Gastrocnemius medialis (tissue), 4 donors: Measurements from ENCODE around the gene MYMX. TPM values are rescaled to one million over a fixed set of nuclear protein-coding genes. Genes with fewer than 3 reads are reported as not detected.

Experiments
- ATAC-seq, 2 donors: fragments of 150-250 bp; one replicate each; pipeline ENCODE4 v1.9.1; 2016
- DNase-seq, 2 donors: peaks; one replicate each; pipeline ENCODE4 v3.0.0-alpha.2; 2019
- H3K27ac ChIP-seq, 4 donors: fragments of 200-600 bp; sonication (generic); 1 replicate in 1 of 4; 2 replicates in 3 of 4; pipeline ENCODE4 v1.5.1; 2016 to 2018; ENCODE audit warnings: mild to moderate bottlenecking in 2 of 4, moderate library complexity in 1 of 4
- H3K27me3 ChIP-seq, 3 donors: fragments of 200-600 bp; sonication (generic) in 2 of 3; 1 replicate in 1 of 3; 2 replicates in 2 of 3; pipeline versions ENCODE4 v1.5.1 to v1.6.0; 2016 to 2019; ENCODE audit warnings: mild to moderate bottlenecking in 1 of 3, moderate library complexity in 1 of 3
- H3K36me3 ChIP-seq, 2 donors: fragments of 200-600 bp; sonication (generic) in 1 of 2; one replicate each; pipeline ENCODE4 v1.5.1; 2017 to 2018
- H3K4me1 ChIP-seq, 2 donors: fragments of 200-600 bp; sonication (generic) in 1 of 2; one replicate each; pipeline ENCODE4 v1.5.1; 2016 to 2017; ENCODE audit warnings: mild to moderate bottlenecking in 2 of 2
- H3K4me3 ChIP-seq, 4 donors: fragments of 200-600 bp; sonication (generic) in 3 of 4; 1 replicate in 1 of 4; 2 replicates in 3 of 4; pipeline ENCODE4 v1.5.1; 2016 to 2019; ENCODE audit warnings: mild to moderate bottlenecking in 2 of 4
- H3K9me3 ChIP-seq, 3 donors: fragments of 200-600 bp; sonication (generic) in 2 of 3; 1 replicate in 1 of 3; 2 replicates in 2 of 3; pipeline ENCODE4 v1.5.1; 2016 to 2019
- CTCF ChIP-seq, 5 experiments: fragments of 450-650 bp in 3 of 5; fragments of 200-600 bp in 2 of 5; sonication (generic) in 2 of 5; IDR thresholded peaks in 4 of 5; conservative IDR thresholded peaks in 1 of 5; 1 replicate in 4 of 5; 2 replicates in 1 of 5; pipeline ENCODE4 v1.5.1; 2016 to 2019; ENCODE audit warnings: antibody characterized with exemption in 5 of 5, mild to moderate bottlenecking in 3 of 5, moderate library complexity in 3 of 5
- POLR2A ChIP-seq, 2 donors: fragments of 450-650 bp; IDR thresholded peaks; one replicate each; pipeline ENCODE4 v1.6.1; 2017; ENCODE audit warnings: antibody characterized with exemption in 2 of 2, mild to moderate bottlenecking in 2 of 2, moderate library complexity in 2 of 2
- in situ Hi-C, 4 donors: fragments of 200-750 bp; cut with MboI; loops; one replicate each; pipeline versions ENCODE4 v1.15.0 to v1.8.0; 2017; ENCODE audit warnings: low sequenced_read_pairs in 4 of 4
- intact Hi-C: fragments of 100-400 bp; cut with DNase I; formaldehyde crosslinking; loops from one replicate; pipeline ENCODE4 v1.15.1; 2023; ENCODE audit warnings: low total_unique reads
- total RNA-seq, 4 donors: library from RNA; depleted of rRNA; stranded (reverse); fragments of >200 nt; gene quantifications; one replicate each; pipeline versions ENCODE4 v1.1.0 to v1.2.3, GENCODE V29; 2016

MYMX gene
- total RNA-seq, 4 donors from 2014 or later: not detected

GRCh38 chr6:44177691-44178423 is 38.9 kb upstream of the MYMX start:
- in situ Hi-C loops: loop anchor here in 1 of 4 donors (10.0 kb wide), 1 partner anchor 57 kb away; no protein-coding TSS in a partner anchor
- ATAC-seq: peak in 1 of 2 donors; percentile 21
- peak in 1 of 2 donors; percentile 33 for DNase-seq
- Histone ChIP-seq H3K4me3 (no peak overlapping the region), H3K4me1 (peaks cover 0 to 2% of the 10 kb centered on the region in 2 donors), H3K27me3 (no peaks in the 10 kb centered on the region), H3K36me3 (no peaks in the 10 kb centered on the region), H3K9me3 (no peaks in the 10 kb centered on the region), H3K27ac (peak overlapping the region in 2 of 4 donors; percentile 40 to 50)
- intact Hi-C loops: no loop called here
- TF ChIP-seq POLR2A (IDR thresholded peaks at IDR 0.05) (no peak), CTCF (IDR thresholded peaks at IDR 0.05 in 4 of 5, conservative IDR thresholded peaks at IDR 0.05 in 1 of 5) (no peak)

DNA sequence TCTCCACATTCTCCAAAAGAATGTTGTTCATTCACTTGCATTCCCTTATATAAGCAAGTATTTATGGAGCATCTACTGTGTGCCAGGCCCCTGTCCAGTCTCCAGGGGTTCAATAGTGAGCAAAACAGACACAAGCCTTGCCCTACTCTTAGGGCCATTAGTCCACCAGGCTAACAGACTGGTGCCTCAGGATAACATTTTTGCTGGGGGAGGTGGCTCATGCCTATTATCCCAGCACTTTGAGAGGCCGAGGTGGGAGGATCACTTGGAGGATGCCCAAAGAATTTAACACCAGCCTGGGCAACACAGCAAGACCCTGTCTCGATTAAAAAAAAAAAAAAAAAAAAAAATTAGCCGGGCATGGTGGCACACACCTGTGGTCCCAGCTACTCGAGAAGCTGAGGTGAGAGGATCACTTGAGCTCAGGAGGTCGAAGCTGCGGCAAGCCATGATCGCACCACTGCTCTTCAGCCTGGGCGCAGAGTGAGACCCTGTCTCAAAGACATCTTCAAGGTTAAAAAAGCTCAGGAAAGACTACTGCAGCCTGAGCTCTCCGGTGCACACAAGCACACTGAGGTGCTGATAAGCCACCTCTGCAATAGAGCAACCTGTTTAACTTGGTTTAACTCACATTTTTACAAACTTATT is 38.2 kb upstream of the MYMX start:
- in situ Hi-C loops: loop anchor here in 1 of 4 donors (10.0 kb wide), 1 partner anchor 56 kb away; no protein-coding TSS in a partner anchor
- intact Hi-C loops: no loop called here
- ATAC-seq (no peak), DNase-seq (no peak)
- TF ChIP-seq POLR2A (IDR thresholded peaks at IDR 0.05): no peak
- H3K9me3 ChIP-seq: no peaks in the 10 kb centered on the region
- H3K27ac ChIP-seq: peak overlapping the region in 1 of 4 donors; percentile 50
- H3K36me3 ChIP-seq: no peaks in the 10 kb centered on the region
- H3K4me1 ChIP-seq: no peaks in the 10 kb centered on the region
- H3K27me3 ChIP-seq: no peaks in the 10 kb centered on the region
- no peak overlapping the region for H3K4me3 ChIP-seq

GRCh38 chr6:44179072-44179536 is 37.6 kb upstream of the MYMX start:
- TF ChIP-seq CTCF (IDR thresholded peaks at IDR 0.05 in 4 of 5, conservative IDR thresholded peaks at IDR 0.05 in 1 of 5): no peak
- no peak for TF ChIP-seq POLR2A (IDR thresholded peaks at IDR 0.05)
- intact Hi-C loops: no loop called here
- H3K27ac ChIP-seq: no peak overlapping the region
- H3K4me1 ChIP-seq: no peaks in the 10 kb centered on the region
- DNase-seq (no peak), ATAC-seq (no peak)
- no peaks in the 10 kb centered on the region for H3K36me3 ChIP-seq
- no peaks in the 10 kb centered on the region for H3K27me3 ChIP-seq
- in situ Hi-C loops: loop anchor here in 1 of 4 donors (10.0 kb wide), 1 partner anchor 56 kb away; no protein-coding TSS in a partner anchor
- no peak overlapping the region for H3K4me3 ChIP-seq
- no peaks in the 10 kb centered on the region for H3K9me3 ChIP-seq

GRCh38 chr6:44179648-44180047 is 37.1 kb upstream of the MYMX start:
- H3K36me3 ChIP-seq: no peaks in the 10 kb centered on the region
- H3K4me1 ChIP-seq: no peaks in the 10 kb centered on the region
- H3K9me3 ChIP-seq: no peaks in the 10 kb centered on the region
- no peak overlapping the region for H3K4me3 ChIP-seq
- in situ Hi-C loops: loop anchor here in 1 of 4 donors (10.0 kb wide), 1 partner anchor 55 kb away; no protein-coding TSS in a partner anchor
- intact Hi-C loops: no loop called here
- no peak overlapping the region for H3K27ac ChIP-seq
- DNase-seq (no peak), ATAC-seq (no peak)
- no peaks in the 10 kb centered on the region for H3K27me3 ChIP-seq
- no peak for TF ChIP-seq POLR2A (IDR thresholded peaks at IDR 0.05)
- no peak for TF ChIP-seq CTCF (IDR thresholded peaks at IDR 0.05 in 4 of 5, conservative IDR thresholded peaks at IDR 0.05 in 1 of 5)

DNA sequence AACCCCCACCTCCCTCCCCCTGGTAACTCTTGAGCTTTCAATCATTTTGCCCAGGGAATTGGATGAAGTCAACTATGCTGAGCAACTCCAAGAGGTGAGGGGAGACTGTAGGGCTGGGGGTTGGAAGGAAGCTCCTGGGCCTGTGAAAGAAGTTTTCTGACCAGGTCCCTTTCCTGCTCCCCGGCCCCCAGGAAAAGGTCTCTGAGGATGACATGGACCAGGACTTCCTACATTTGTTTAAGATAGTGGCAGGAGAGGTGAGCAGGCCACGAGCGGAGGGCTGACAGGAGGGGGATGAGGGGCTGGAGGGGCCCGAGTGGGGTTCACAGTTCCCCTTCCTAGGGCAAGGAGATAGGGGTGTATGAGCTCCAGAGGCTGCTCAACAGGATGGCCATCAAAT is 36.3 kb upstream of the MYMX start:
- TF ChIP-seq CTCF (IDR thresholded peaks at IDR 0.05 in 4 of 5, conservative IDR thresholded peaks at IDR 0.05 in 1 of 5) (no peak), POLR2A (IDR thresholded peaks at IDR 0.05) (no peak)
- in situ Hi-C loops: no loop called here
- intact Hi-C loops: no loop called here

More for the DNA sequence above, 36.3 kb upstream of the MYMX start:
- Histone ChIP-seq H3K9me3 (no peaks in the 10 kb centered on the region), H3K36me3 (no peaks in the 10 kb centered on the region), H3K4me1 (no peaks in the 10 kb centered on the region), H3K4me3 (no peak overlapping the region), H3K27ac (no peak overlapping the region), H3K27me3 (no peaks in the 10 kb centered on the region)
- ATAC-seq (no peak), DNase-seq (no peak)
